ENCODE measurements around the gene DHRS9.
"Not testable (repeated sequence)": the region's sequence is repeated elsewhere in the genome, so short reads cannot be mapped to it uniquely, and the experiment has no call there.

DHRS9 gene

GRCh38 chr2:169105476-169105875, 36.1 kb downstream of the DHRS9 start:
- no peak for DNase-seq

DNA sequence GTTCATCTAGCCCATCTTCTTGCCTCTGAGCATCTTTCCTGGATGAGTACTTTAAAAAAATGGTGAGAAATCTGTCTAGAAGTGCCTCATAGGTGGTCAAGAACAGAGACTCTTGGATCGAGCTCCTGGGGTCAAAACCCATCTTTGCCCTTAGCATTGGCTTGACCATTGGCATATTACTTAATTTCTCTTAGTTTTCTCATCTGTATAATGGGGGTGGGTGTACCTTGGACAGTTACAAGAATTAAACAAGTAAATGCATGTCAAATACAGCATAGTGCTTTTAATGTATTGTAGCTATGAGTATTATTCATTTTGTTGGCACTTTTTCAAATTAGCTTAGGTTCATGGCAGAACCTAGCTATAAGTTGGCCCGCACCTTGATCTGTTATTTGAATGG, 36.8 kb downstream of the DHRS9 start:
- DNase-seq: no peak

- no peak for DNase-seq
Measured at GRCh38 chr2:169106563-169107545, 37.5 kb downstream of the DHRS9 start.

DNA sequence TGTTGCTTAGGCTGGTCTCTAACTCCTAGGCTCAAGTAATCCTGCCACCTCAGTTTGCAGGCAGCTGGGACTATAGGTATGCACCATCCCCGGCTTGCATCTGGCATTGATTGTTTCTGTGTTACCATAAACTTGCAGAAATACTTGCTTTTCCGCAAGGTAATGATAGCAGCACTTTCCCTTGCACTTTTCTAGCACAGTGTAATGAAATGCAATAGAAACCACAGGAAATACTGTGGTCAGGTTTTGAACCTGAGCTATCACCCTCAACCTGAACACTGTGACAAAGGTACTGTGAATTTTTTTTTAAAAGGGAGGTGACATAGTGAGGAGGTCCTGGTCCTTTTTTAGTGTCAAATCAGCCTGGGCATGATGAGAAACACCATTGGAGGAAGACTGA, 38.3 kb downstream of the DHRS9 start:
- DNase-seq: no peak

GRCh38 chr2:169108099-169108884, 38.9 kb downstream of the DHRS9 start:
- DNase-seq: no peak

DNA sequence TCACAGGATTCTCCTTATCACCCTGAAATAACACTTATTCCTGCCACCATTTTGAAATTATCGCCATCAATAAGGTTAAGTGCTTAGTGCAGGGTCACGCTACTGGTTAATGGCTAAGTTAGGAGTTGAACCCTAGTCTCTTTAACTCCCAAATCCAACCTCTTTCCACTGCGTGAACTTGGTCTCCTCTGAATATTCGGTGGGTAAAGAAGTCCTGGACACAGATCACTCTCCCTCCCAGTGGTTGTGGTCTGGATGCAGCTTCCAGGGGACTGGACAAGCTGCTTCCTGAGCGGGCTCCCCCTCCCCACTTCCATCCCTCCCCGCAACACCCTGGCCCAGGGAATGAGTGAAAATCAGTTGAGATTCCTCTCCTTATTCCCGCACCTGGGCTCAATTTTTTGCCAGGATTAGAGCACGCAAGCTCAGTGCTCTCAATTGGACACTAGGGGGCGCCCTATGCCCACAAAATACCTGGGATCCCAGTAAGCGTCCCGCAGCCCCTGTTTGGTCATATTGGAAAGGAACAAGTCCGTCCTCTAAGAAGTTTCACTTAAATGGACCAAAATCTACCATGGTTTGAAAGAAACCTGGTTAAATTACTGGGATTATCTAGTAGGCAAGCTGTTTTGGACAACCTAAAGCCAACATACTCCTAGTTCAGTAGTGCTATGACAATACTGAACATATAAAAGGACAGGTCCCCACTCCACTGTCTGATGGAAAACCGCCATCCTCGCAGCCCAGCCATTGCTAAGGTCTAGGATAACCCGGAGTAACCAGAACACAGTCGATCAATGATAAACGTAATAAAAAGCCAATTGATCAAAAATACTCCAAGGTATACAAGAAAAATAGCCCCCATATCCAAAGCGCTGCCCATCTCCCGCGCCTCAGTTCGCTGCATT, 40.4 kb downstream of the DHRS9 start:
- peak; percentile 88 for DNase-seq

DNA sequence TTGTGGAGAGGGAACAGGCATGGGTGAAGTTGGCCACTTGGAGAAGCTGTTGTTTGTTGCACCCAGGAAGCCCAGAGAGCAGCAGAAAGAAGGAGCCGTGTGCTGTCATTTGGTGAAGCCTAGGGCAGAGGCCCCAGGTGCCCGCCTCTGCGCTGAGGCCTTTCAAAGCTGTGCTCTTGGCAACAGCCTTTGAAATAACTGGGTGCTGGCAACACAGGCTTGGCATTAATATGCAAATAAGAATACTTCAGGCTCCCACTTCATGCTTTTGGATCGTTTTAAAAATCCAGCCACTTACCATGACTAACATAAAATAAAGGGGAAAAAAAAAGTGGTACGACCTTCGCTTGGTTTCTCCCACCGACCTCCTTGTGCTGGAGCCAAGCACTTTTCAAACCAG, 41.1 kb downstream of the DHRS9 start:
- DNase-seq: no peak

GRCh38 chr2:169110916-169111315, 41.6 kb downstream of the DHRS9 start:
- DNase-seq: no peak

DNA sequence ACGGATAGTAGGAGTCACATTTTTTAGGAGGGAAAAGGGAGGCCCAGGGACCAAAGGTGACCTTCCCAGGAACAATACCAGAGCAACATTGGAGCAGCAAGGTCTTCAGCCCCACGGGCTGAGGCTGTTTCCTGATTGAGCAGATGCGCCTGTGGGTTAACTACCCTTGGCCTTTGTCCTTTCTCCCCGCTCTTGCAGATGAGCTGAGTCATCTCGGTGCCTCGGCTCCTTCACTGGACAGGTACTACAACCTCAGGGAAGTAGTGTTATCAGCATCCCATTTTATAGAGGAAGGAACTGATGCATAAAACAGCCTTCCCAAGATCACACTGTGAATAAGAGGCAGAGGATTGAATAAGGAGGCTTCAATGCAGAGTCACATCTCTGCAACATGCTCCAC, 43.5 kb downstream of the DHRS9 start:
- DNase-seq: no peak

DNA sequence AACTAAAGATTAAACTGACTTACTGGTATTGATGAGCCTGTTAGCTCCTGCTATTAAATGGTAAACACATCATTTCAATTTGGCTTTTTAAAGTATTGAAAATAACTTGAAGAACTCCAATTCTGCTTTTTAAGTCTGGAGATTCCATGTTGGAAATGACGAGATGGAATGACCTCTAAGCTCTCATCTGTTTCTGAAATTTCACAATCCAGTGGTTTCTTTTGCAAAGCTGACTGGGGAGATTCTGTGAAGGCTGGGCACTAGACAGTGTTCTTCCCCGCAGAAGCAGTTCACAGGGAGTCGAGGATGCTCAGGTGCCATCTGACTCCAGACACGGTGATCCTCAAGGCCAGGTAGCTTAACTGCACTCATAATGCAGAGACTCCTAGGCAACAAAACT, 44.7 kb downstream of the DHRS9 start:
- no peak for DNase-seq

DNA sequence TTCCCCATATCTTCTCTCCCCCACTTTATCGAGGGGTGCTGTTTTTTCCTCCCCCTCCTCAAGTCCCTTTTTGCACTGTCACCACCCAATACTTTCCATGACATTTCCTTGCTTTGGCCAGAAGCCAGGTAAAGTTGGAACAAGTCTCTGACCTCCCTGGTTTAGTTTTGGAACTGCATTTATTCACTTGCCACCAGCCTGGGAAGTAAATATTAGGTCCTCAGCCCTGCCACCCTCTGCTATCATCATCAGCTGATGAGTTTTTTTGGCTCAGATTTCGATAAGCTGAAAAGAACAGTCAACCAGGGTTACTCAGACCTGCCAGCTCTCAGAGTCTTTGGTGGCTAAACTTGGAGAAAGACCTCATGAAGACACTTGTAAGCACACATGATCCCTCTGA, 47.0 kb downstream of the DHRS9 start:
- no peak for DNase-seq

- DNase-seq: no peak
Measured at GRCh38 chr2:169116993-169117392, 47.6 kb downstream of the DHRS9 start.

DNA sequence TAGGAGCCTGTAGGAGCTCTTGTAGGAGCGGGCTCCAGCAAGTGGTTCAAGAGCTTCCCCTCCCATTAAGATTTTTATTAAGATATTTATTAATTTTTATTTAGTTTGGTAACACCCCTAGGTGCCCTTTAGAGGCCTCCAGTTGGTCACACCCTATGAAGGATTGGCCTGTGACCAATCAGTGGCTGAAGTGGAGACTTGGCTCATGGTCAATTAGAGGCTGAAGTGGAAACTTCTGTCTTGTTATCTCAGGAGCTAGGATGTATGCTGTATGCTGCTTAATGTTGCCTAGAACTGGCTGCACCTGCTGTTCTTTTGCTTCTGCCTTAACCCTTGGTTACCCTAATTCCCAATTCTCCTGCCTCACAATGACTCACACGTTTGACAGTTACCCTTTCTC, 48.7 kb downstream of the DHRS9 start:
- no peak for DNase-seq

GRCh38 chr2:169119123-169119760, 49.9 kb downstream of the DHRS9 start:
- DNase-seq: no peak

DNA sequence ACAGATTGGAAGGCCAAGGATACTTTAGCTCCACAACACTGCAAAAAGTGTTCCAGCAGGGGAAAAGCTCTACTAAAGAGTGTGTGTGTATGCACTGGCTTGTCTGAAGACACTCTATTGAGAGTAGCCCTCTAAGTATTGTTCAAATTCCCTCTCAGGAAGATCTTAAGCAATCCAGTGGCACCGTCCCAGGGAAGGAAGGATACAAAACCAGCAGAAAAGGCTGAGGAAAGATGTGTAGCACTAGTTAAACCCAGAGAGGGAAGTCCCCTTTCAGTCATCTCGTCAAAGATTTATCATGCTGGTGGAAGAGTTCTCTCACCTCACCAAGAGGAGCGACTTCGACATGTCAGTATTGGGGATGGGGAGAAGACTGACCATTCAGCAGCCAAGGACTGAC, 50.5 kb downstream of the DHRS9 start:
- DNase-seq: no peak

DNA sequence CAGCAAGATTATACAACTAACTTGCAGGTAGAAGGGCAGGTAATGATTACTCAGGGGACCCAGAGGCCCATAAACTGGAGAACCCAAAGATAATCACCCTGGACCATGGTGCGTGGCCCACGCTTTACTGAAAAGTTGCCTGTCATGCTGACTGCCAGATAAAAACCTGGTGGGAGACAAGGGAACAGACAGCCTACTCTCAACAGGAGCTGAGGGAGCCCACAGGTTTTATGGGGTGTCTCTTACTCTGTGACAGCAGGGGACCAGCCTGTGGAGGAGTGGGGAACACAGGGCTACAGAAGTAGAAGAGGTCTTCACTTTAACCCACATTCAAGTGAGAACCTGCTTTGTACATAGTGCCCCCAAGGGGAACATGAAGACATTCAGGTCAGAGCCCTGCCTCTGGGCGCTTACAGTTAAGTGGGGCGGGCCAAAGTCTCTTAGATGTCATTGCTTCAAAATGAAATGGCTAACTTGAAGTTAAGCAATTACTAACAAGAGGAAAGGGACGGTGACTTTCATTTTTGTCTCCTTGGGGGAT, 60.4 kb downstream of the DHRS9 start:
- DNase-seq: no peak

- no peak for DNase-seq
Measured at GRCh38 chr2:169131587-169132512, 62.5 kb downstream of the DHRS9 start.

GRCh38 chr2:169134272-169134671, 64.9 kb downstream of the DHRS9 start:
- not testable (repeated sequence) for DNase-seq

DNA sequence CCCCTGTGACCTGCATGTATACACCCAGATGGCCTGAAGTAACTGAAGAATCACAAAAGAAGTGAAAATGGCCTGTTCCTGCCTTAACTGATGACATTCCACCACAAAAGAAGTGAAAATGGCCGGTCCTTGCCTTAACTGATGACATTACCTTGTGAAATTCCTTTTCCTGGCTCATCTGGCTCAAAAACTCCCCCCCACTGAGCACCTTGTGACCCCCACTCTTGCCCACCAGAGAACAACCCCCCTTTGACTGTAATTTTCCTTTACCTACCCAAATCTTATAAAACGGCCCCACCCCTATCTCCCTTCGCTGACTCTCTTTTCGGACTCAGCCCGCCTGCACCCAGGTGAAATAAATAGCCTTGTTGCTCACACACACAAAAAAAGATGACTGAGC, 67.1 kb downstream of the DHRS9 start:
- DNase-seq: not testable (repeated sequence)

- DNase-seq: no peak
Measured at GRCh38 chr2:169136885-169137534, 67.6 kb downstream of the DHRS9 start.

All from activated effector memory CD4-positive, alpha-beta T cell treated with anti-CD3 and anti-CD28 coated beads, Interleukin-2, amount 50 U/mL, for 16 hours (primary cell).